Endothelial cell of hepatic sinusoid (primary cell): ENCODE measurements around the gene CSF1R.

ENCODE experiments used
- in situ Hi-C: cut with HindIII; loops from 2 replicates; pipeline ENCODE4 v1.10.0; 2017; ENCODE audit warnings: low sequenced_read_pairs

CSF1R gene

GRCh38 chr5:150073086-150073625 is 13.2 kb downstream of the CSF1R start:
- in situ Hi-C loops = loop anchor here (5.0 kb wide), 1 partner anchor 84 kb away; the partner anchor contains the start of gene PDGFRB

DNA sequence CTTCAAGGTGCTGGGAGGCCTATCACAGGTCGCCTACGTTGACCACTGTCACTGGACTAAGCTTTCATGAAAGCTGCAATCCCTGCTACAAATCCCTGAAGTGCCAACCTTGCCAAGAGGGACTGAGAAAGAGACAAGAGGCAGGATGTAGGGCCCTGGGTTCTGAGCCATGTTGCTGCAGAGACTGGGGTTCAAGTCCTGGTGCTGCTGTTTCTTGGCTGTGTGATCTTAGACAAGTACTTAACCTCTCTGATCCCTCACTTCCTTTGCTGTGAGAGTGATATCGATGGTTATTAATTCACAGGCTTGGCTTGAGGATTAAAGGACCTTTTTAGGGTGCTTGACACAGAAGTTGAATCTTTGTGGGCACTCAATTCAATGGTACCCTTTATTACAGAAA is 15.5 kb downstream of the CSF1R start:
- in situ Hi-C loops = loop anchor here (5.0 kb wide), 1 partner anchor 86 kb away; the partner anchor contains the start of gene PDGFRB

- in situ Hi-C loops = loop anchor here (5.0 kb wide), 1 partner anchor 87 kb away; the partner anchor contains the start of gene PDGFRB
Measured at GRCh38 chr5:150069672-150070627, 16.4 kb downstream of the CSF1R start.

GRCh38 chr5:150068961-150069645 is 17.3 kb downstream of the CSF1R start:
- in situ Hi-C loops = no loop called here

DNA sequence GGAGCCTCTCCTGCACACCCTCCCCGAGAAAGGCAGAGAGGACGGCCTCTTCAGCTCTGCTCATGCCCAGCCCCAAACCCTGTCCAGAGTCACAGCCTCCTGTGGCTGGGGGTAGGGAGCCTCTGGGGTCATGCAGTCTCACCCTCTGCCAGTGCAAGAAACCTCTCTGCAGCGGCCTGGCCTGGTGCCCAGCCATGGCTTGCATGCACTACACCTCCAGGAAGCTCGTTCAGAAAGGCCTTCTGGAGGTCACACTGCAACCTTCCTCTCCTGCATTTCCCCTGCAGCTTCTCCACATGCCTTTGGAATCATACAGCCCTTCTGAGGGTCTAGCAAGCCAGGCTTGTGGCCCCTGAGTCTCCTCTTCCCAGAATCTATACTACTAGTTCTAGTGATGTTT is 17.9 kb downstream of the CSF1R start:
- in situ Hi-C loops = no loop called here

DNA sequence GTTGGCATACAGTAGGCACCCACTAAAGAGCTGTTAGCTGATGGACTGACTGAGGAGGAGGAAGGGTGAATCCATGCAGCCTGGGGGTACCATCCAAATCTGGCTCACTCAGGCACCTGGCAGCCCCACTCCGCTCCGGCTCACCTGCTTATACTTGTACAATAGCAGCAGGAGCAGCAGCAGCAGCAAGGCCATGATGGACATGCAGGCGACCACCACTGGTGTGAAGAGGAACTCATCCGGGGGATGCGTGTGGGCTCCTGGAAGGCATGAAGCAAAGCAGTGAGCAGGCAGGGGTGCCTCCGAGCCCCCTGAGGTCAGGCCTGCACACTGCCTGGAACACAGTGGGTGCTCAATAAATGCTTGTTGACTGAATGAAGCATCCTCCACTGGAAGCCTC is 18.3 kb downstream of the CSF1R start:
- in situ Hi-C loops = no loop called here

DNA sequence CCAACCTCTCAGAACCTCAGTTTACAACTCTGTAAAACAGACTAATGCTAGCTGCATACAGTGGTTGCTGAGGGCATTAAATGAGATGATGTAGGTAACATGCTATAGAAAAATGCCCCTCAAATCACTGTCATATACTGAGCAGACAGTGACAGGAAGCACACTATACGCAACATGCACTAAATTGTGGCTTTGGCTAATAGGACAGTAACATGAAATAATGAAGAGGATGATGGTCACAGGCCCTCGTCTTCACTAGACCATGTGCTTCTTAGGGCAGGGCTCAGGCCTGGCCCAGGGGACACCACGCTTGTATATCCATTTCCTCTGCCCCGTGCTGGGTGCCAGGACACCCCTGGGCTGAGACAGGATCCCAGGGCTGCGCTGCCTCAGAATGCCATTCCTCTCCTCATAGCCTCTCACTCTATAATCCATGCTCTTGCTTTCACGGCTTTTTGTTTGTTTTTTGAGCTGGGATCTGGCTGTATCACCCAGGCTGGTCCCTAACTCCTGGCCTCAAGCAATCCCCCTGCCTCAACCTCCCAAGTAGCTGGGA is 18.9 kb downstream of the CSF1R start:
- in situ Hi-C loops = no loop called here

GRCh38 chr5:150066901-150067396 is 19.4 kb downstream of the CSF1R start:
- in situ Hi-C loops = no loop called here

DNA sequence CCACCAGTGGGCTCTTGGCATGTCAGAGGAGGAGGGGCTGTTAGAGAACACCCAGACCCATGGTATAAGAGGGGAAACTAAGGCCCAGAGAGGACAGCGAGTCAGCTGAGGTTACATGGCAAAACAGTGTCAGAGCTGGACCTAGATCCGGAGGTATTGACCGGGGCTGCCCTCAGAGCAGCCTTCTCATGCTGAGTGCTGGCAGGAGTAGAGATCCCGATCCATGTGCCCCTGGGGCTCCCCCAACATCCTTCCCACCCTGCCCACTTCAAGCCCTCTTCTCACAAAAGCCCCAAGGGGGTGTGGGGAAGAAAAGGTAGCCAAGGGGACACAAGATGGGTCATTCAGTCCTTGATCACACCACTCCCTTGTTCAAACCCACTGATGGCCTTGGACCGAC is 19.9 kb downstream of the CSF1R start:
- in situ Hi-C loops = no loop called here

- in situ Hi-C loops = no loop called here
Measured at GRCh38 chr5:150065886-150066285, 20.5 kb downstream of the CSF1R start.

- in situ Hi-C loops = no loop called here
Measured at GRCh38 chr5:150065346-150065745, 21.0 kb downstream of the CSF1R start.

DNA sequence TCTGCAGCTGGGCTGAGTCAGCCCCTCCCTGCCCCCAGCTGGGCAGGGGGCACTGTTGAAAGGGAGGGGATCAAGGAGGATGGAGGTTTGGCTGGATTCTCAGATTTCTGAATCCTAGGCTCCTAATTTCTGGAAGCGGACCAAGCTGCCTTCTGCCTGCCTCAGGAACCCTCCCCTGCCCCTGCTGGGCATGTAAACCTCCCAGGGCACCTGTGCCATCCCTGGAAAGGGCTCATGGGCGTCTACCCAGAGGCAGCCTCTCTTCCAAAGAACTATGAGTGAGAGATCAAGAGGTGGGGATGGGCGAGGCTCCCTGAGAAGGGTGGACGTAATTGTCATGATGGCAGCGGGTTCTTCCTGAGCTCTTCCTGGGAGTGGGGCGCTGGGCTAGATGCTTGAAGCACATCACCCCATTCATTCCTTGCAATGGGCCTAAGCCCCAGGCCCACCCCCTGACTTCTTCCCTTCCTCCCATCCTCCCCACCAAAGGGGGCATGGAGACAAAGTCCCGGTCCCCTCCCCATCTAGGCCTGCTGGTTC is 21.6 kb downstream of the CSF1R start:
- in situ Hi-C loops = loop anchor here (5.0 kb wide), 2 partner anchors 42 to 43 kb away; no protein-coding TSS in a partner anchor

GRCh38 chr5:150063638-150064037 is 22.7 kb downstream of the CSF1R start:
- in situ Hi-C loops = loop anchor here (5.0 kb wide), 2 partner anchors 41 to 44 kb away; no protein-coding TSS in a partner anchor

GRCh38 chr5:150062216-150062922 is 24.0 kb downstream of the CSF1R start:
- in situ Hi-C loops = loop anchor here (5.0 kb wide), 2 partner anchors 40 to 45 kb away; no protein-coding TSS in a partner anchor

- in situ Hi-C loops = loop anchor here (5.0 kb wide), 2 partner anchors 39 to 46 kb away; no protein-coding TSS in a partner anchor
Measured at GRCh38 chr5:150061538-150061995, 24.8 kb downstream of the CSF1R start.

GRCh38 chr5:150060471-150060870 is 25.9 kb downstream of the CSF1R start:
- in situ Hi-C loops = loop anchor here (5.0 kb wide), 2 partner anchors 38 to 47 kb away; no protein-coding TSS in a partner anchor

GRCh38 chr5:150059623-150060022 is 26.7 kb downstream of the CSF1R start:
- in situ Hi-C loops = loop anchor here (5.0 kb wide), 2 partner anchors 37 to 48 kb away; no protein-coding TSS in a partner anchor

GRCh38 chr5:150058480-150059126 is 27.8 kb downstream of the CSF1R start:
- in situ Hi-C loops = no loop called here

DNA sequence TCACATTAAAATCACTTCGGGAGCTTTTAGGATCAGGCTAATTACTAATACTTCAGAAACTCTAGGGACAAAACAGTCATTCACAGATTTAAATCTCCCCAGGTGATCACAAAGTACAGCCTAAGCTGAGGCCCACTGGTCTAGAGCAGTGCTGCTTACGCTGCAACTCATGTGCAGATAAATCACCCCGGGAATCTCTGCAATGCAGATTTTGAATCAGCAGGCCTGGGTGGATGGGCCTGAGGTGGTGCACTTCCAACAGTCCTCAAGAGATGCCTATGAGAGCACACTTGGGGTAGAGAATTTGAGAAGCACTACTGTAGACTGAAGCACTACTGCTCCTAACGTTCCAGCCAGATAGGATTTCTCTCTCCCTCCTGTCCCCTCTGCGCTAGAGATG is 28.4 kb downstream of the CSF1R start:
- in situ Hi-C loops = no loop called here
